Pancreas (tissue), 10 donors: Measurements from ENCODE around the gene MAPK8IP2. TPM values are rescaled to one million over a fixed set of nuclear protein-coding genes. Genes with fewer than 3 reads are reported as not detected.

Experiments
- ATAC-seq, 4 donors: fragments of 200-7000 bp; cut with Tn5 transposase; one replicate each; pipeline versions ENCODE4 v1.8.0 to v1.9.1; 2020; ENCODE audit warnings: mild to moderate bottlenecking in 4 of 4, moderate library complexity in 4 of 4
- DNase-seq, 6 donors: peaks; one replicate each; pipeline ENCODE4 v3.0.0-alpha.2; 2020
- FAIRE-seq: peaks from 2 replicates; lab custom pipeline; 2012; peaks lifted over from hg19 to GRCh38; lab: Jason Lieb, UNC
- H3K27ac ChIP-seq, 4 donors: fragments of 200-600 bp; sonication (generic); 1 replicate in 3 of 4; 2 replicates in 1 of 4; pipeline versions ENCODE4 v1.5.0 to v1.8.0; 2020
- H3K27me3 ChIP-seq, 4 donors: fragments of 200-600 bp; one replicate each; pipeline ENCODE4 v1.8.0; 2021
- H3K36me3 ChIP-seq, 3 donors: fragments of 200-600 bp; sonication (generic) in 1 of 3; one replicate each; pipeline versions ENCODE4 v1.5.0 to v1.8.0; 2020 to 2021
- H3K4me1 ChIP-seq, 3 donors: fragments of 200-600 bp; one replicate each; pipeline ENCODE4 v1.8.0; 2021
- H3K4me3 ChIP-seq, 4 donors: fragments of 200-600 bp; sonication (generic) in 2 of 4; one replicate each; pipeline versions ENCODE4 v1.5.0 to v1.8.0; 2020 to 2021
- H3K9me3 ChIP-seq, 4 donors: fragments of 200-600 bp; one replicate each; pipeline ENCODE4 v1.8.0; 2021
- CTCF ChIP-seq, 4 donors: fragments of 200-600 bp; sonication (generic) in 3 of 4; IDR thresholded peaks; one replicate each; pipeline versions ENCODE4 v1.5.0 to v1.8.0; 2021; ENCODE audit warnings: antibody characterized with exemption in 4 of 4
- WGBS, 2 donors: extraction: QIAGEN DNeasy Blood & Tissue Kit; methylation state at CpG; one replicate each; pipeline ENCODE4 v1.1.7; 2013; 5-methylcytosine and 5-hydroxymethylcytosine counted together
- intact Hi-C, 3 donors: fragments of 100-400 bp; cut with DNase I; formaldehyde crosslinking; loops; one replicate each; pipeline versions ENCODE4 v1.11.1 to v1.14.2; 2022
- polyA plus RNA-seq, 2 donors: library from polyadenylated mRNA; stranded (reverse); fragments of 200-250 nt; gene quantifications; one replicate each; pipeline ENCODE4 v1.2.3, GENCODE V29; 2013
- total RNA-seq, 6 donors: library from RNA; stranded (reverse); fragmentation: NEBNext Ultra II Directional in 4 of 6; extraction: Animal tissue kit (Norgen Biotek cat#: 25700) in 4 of 6; gene quantifications; one replicate each; pipeline versions ENCODE4 v1.2.1 to v1.2.4, GENCODE V29; 2021 to 2023
- donor health status: healthy with polysubstance abuse.
- donor health status: DM: no; HTN: no; CAD: no; lungs with moderate emphysema.
- donor health status: DM: no; HTN: no; CAD: no.
- donor health status: control.
- donor health status: control.
- donor health status: Bipolar disorder and iron deficiency.
- donor health status: DM: yes; HTN: yes; CAD: no.
- donor health status: DM: no; HTN: no; CAD: no.
- donor health status: DM: no; HTN: no; CAD: no.
- donor health status: DM: yes; HTN: yes; CAD: no.

Gene MAPK8IP2
- total and polyA plus RNA-seq, 8 donors, result 1.4 to 10.0 (median 2.6) TPM

- no peak overlapping the region for H3K27ac ChIP-seq
- intact Hi-C loops, result no loop called here
- TF ChIP-seq CTCF (IDR thresholded peaks at IDR 0.05), result no peak
Observed at GRCh38 chr22:50569896-50570535, 30.6 kb upstream of the MAPK8IP2 start.

GRCh38 chr22:50570861-50571260 lies 29.7 kb upstream of the MAPK8IP2 start:
- no peak for FAIRE-seq
- Histone ChIP-seq H3K36me3 (peaks cover 0 to 16% (median 0%) of the 10 kb centered on the region in 3 donors), H3K9me3 (no peaks in the 10 kb centered on the region), H3K27ac (no peak overlapping the region), H3K27me3 (no peaks in the 10 kb centered on the region), H3K4me3 (no peak overlapping the region), H3K4me1 (peaks cover 0 to 14% (median 6%) of the 10 kb centered on the region in 3 donors)
- no peak for ATAC-seq
- no peak for TF ChIP-seq CTCF (IDR thresholded peaks at IDR 0.05)
- DNase-seq, result no peak
- WGBS, 2 donors, result 90 to 93% methylated on average over 12 of the region's 12 CpGs
- intact Hi-C loops, result no loop called here

More at GRCh38 chr22:50569896-50570535, 30.6 kb upstream of the MAPK8IP2 start:
- H3K36me3 ChIP-seq, result peaks cover 0 to 16% (median 0%) of the 10 kb centered on the region in 3 donors
- FAIRE-seq (no peak), ATAC-seq (peak in 1 of 4 donors; percentile 12), DNase-seq (peak in 1 of 6 donors; percentile 57)
- 83 to 88% methylated on average over 13 of the region's 13 CpGs for WGBS, 2 donors
- H3K9me3 ChIP-seq, result no peaks in the 10 kb centered on the region
- H3K4me3 ChIP-seq, result no peak overlapping the region
- peaks cover 0 to 14% (median 6%) of the 10 kb centered on the region in 3 donors for H3K4me1 ChIP-seq
- no peaks in the 10 kb centered on the region for H3K27me3 ChIP-seq

- no peak for ATAC-seq
- Histone ChIP-seq H3K4me3 (no peak overlapping the region), H3K36me3 (peaks cover 0 to 16% (median 0%) of the 10 kb centered on the region in 3 donors), H3K9me3 (no peaks in the 10 kb centered on the region), H3K4me1 (peaks cover 0 to 14% (median 6%) of the 10 kb centered on the region in 3 donors), H3K27ac (no peak overlapping the region), H3K27me3 (no peaks in the 10 kb centered on the region)
- no peak for TF ChIP-seq CTCF (IDR thresholded peaks at IDR 0.05)
- no peak for FAIRE-seq
- DNase-seq, result peak in 2 of 6 donors; percentile 37 to 40
- 86 to 88% methylated on average over 26 of the region's 26 CpGs for WGBS, 2 donors
- intact Hi-C loops, result no loop called here
Observed at GRCh38 chr22:50571264-50572175, 29.1 kb upstream of the MAPK8IP2 start.

GRCh38 chr22:50572965-50573364 lies 27.6 kb upstream of the MAPK8IP2 start:
- FAIRE-seq (no peak), ATAC-seq (no peak), DNase-seq (peak in 2 of 6 donors; percentile 32 to 66)
- 91 to 95% methylated on average over 11 of the region's 11 CpGs for WGBS, 2 donors
- no peaks in the 10 kb centered on the region for H3K9me3 ChIP-seq
- no peaks in the 10 kb centered on the region for H3K27me3 ChIP-seq
- H3K4me3 ChIP-seq, result no peak overlapping the region
- peaks cover 0 to 14% (median 6%) of the 10 kb centered on the region in 3 donors for H3K4me1 ChIP-seq
- intact Hi-C loops, result no loop called here
- TF ChIP-seq CTCF (IDR thresholded peaks at IDR 0.05), result no peak
- no peak overlapping the region for H3K27ac ChIP-seq
- peaks cover 0 to 16% (median 0%) of the 10 kb centered on the region in 3 donors for H3K36me3 ChIP-seq
